CD4-positive, alpha-beta T cell treated with Interleukin-4 for 4 hours (primary cell): Measurements from ENCODE around the gene CTDP1.

Experiments used
- DNase-seq: peaks from one replicate; pipeline ENCODE4 v3.0.0-alpha.2; 2020

Gene CTDP1

DNA sequence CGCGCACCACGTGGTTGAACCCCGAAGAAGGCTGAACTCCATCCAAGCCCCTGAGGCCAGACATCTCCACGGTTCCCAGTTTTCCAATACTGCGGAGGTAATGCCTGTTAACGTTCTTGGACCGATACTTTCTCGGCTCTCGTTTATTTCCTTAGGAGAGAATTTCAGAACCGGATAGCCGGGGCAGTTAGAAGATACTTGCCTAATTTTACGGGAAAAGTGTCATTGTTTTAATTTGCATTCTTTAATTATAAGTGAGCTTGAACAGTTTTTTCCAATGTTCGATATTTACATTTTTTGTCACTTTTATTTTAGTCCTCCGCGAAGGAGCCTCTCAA lies 107.9 kb downstream of the CTDP1 start:
- no peak for DNase-seq

DNA sequence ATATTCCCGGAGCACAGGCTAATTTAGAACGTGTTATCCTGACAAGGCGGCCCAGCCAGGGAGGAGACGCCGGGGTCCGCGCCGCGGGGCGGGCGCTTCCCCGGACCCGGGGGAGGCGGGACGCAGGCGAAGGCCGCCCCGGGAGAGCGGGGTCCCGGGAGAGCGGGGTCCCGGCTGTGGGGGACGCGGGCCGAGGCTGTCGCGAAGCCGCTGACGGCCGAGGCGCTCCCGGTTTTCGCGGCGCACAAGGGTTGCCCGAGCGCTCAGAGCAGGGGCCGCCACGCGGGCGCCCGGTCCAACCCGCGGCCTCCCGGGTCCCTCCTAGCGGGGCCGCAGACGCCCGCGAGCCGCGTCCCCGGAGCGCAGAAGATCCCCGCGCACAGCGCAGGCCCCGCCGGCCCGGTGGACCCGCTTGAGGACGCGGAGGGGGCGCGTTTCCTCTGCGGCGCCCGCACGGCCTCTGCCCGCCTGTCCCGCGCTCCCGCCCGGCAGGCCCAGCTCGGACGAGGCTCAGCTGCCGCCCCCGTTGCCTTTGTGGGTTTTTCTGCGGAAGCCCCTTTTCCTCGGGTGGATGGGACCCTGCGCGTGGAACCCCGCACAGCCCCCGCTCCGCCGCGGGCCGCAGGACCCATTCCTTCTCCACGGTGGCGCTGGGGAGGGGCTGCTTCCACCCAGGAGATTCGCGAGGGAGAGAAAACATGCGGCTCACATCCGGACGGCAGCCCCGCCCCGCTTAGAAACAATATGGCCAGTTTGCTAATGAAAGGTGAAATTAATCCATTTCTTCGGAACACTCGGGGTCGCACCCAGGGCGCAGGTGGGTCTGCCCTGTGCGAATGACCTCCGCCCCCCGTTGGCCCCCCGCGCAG lies 108.5 kb downstream of the CTDP1 start:
- DNase-seq = no peak

- DNase-seq = no peak
Measured at GRCh38 chr18:79788734-79789085, 109.1 kb downstream of the CTDP1 start.

- DNase-seq = no peak
Measured at GRCh38 chr18:79789091-79789891, 109.7 kb downstream of the CTDP1 start.

GRCh38 chr18:79789901-79790890 lies 110.6 kb downstream of the CTDP1 start:
- DNase-seq = no peak

- no peak for DNase-seq
Measured at GRCh38 chr18:79790996-79791972, 111.7 kb downstream of the CTDP1 start.

GRCh38 chr18:79792096-79792987 lies 112.7 kb downstream of the CTDP1 start:
- DNase-seq = no peak

DNA sequence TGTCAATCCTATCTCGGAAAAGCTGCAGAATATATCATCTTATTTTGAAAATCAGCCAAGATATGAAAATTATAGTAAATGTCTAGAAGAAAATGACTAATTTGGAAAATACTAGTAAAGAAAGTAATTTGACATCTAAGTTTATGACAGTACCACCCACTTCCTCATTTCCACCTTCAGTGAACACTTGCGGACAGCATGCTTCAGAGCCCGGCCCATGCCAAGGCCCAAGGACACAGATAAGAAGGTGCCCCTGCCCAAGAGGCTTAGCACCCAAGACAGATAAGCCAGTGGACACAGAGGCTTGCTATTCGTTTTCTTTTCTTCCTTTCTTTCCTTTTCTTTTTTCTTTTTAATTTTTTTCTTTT lies 113.4 kb downstream of the CTDP1 start:
- no peak for DNase-seq

DNA sequence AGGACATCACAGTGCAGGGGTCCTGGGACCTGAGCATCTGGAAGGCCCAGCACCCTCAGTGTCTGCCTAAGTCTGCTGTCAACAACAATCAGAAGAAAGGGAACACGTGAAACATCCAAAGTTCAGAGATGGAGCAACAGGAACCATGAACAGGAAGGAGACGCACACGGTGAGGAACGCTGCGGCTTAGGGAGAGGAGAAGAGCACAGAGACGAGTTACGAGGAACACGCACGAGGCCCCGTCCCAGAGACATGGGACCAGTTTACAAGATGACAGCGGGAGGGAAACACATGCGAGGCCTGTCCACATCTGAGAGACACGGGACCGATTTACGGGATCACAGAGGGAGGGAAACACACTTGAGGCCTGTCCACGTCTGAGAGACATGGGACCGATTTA lies 115.2 kb downstream of the CTDP1 start:
- no peak for DNase-seq

DNA sequence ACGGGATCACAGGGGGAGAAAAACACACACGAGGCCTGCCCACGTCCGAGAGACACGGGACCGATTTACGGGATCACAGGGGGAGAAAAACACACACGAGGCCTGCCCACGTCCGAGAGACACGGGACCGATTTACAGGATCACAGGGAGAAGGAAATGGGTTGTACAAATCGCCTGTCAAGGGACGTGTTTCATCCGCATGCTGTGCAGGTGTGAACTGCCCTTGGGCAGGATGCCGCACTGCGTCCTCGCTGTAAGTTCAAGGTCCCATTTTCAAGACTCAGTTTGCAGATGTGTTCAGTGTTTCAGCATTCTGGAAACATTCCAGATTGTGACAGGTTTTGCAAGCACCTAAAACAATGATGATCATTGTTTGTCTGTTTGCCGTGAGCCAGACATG lies 115.8 kb downstream of the CTDP1 start:
- DNase-seq = no peak

GRCh38 chr18:79796016-79796415 lies 116.4 kb downstream of the CTDP1 start:
- no peak for DNase-seq

- no peak for DNase-seq
Measured at GRCh38 chr18:79796531-79797405, 117.2 kb downstream of the CTDP1 start.

GRCh38 chr18:79797518-79798345 lies 118.1 kb downstream of the CTDP1 start, which contains the start of gene KCNG2:
TSS of gene KCNG2 (plus strand) at chr18:79797938. CDS start at chr18:79863668, 65,730 bp downstream.
- DNase-seq = no peak

DNA sequence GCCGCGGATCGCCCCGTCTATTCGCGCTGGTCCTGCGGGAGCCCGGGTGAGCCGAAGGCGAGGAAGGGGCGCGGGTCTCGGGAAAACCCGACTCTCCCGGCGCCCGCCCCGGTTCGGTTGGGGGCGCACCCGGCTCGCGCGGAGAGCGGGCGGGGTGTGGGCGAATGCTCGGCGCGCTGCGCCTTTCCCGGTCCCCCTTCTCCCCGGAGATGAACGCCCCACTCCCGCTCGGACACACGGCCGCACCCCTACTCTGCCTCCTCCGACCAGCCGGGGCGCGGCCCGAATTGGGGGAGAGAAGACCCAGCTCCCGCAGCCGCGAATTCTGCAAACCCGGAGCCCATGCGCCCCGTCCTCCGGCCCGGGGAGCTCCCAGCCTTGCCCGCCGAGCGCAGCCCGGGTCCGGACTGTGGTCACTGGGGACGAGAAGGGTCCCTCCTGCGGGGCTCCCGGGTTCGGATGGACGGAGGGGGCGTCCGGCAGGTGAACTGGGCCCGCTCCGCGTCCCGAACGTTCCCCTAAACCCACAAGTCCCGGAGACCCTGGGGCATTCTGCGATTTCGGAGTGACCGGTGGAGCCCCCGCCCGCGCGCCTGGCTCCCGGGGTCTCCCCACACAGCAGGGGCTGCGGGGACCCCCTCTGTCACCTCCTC lies 118.9 kb downstream of the CTDP1 start:
- no peak for DNase-seq

GRCh38 chr18:79798999-79799370 lies 119.4 kb downstream of the CTDP1 start:
- DNase-seq = no peak

GRCh38 chr18:79799619-79800370 lies 120.2 kb downstream of the CTDP1 start:
- no peak for DNase-seq
